NCI-H2107 treated with DMSO at 0.1 percent for 48 hours (cell line): Measurements from ENCODE around the gene PDLIM3.
"Not testable (repeated sequence)": the region's sequence is repeated elsewhere in the genome, so short reads cannot be mapped to it uniquely, and the experiment has no call there.

Source experiments
- DNase-seq: peaks from one replicate; lab custom pipeline; 2025; ENCODE audit not compliant: unreplicated experiment; lab: John Stamatoyannopoulos, UW

The PDLIM3 gene

GRCh38 chr4:185522451-185522850 lies 12.9 kb downstream of the PDLIM3 start:
- DNase-seq, result no peak

DNA sequence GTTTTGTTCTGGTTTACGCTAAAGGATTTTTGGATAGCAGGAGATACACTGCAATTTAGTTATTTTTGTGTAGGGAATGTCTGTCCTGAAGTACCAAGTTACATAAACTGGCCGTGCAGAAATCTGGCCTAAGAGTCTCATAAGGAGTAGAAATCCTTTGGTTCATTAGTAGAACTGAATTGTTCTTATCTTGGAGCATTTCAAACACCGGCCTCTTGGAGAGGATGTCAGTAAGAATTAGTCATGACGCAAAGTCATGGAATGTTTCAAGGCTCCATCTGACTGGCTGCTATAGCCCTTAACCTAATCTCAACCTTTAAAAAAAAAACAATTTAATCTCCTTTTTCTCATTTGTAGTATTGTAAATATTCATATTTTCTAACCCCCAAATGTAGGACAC lies 15.2 kb downstream of the PDLIM3 start:
- DNase-seq, result no peak

DNA sequence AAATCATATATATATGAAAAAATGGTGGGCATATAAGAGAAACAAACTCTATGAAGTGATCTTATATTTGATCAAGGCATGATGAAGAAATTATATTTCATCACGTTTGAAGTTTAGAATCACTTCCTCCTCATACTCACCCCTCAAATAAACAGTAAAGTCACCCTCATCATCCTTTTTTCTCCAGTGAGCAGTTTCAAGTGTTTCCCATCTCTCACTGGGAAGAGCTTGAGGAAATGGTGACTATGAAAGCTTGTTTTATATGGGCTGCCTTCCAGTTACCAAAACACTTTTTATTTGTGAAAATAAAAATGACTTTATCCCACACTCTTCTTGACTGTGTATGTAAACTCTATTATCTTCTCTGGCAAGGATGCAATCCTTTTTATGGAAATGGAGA lies 16.8 kb downstream of the PDLIM3 start:
- DNase-seq, result no peak

DNA sequence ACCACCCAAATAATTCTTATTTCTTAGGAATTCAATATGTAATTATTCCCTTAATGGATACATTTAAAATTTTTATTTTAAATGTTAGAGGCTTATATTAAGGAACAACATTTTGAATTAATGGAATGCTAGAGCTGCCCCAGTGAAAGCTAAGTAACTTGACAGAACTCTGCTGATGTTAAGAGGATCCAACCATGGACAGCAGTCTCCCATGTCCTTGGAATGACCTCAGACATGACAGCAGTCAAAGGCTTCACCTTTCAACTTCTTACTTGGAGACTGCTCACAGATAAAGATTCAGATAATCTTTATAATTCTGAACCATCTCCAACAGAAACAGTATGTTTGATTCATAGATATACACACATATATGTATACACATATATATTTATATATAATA lies 17.2 kb downstream of the PDLIM3 start:
- no peak for DNase-seq

DNA sequence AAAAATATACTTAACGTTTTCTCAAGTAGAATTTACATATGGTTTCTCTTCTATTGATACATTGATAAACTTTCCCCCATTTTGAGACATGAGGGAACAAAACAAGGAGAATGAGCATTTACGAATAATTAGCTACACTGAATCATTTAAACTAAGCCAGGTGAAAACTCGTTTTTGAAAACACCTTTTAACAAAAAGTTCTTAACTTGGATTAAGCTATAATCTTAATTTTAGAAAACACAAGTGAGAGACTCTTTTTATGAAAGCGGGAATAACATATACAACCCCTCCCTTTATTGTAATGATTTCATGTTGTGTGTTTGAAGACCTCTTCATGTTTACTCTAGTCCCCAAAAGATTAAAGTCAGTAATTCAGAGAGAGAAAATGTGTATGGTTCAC lies 20.1 kb downstream of the PDLIM3 start:
- no peak for DNase-seq

DNA sequence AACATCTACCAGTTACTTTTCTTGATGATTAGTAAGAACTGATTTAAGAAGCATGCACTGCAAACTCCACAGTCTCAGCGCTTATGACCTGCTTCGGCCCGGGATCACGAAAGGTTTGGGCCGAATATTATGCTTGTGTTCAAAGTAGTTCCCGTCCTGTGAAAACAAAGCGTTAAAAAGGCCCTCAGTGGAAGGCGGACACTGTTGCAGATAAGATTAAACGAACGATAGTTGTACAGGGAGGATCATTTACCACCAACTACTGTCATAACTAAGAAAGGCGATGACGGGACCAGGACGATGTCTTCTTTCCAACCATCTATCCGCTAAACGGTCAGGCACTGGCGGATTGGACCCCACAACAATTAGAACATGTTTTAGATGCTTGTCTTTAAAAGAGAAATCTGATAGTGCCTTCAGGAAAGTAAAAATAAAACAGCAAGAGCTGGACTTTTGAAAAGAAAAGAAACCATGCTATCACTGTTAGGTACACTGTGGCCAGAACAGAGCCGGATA lies 21.1 kb downstream of the PDLIM3 start:
- no peak for DNase-seq

- DNase-seq, result no peak
Observed at GRCh38 chr4:185513489-185514181, 21.7 kb downstream of the PDLIM3 start.

DNA sequence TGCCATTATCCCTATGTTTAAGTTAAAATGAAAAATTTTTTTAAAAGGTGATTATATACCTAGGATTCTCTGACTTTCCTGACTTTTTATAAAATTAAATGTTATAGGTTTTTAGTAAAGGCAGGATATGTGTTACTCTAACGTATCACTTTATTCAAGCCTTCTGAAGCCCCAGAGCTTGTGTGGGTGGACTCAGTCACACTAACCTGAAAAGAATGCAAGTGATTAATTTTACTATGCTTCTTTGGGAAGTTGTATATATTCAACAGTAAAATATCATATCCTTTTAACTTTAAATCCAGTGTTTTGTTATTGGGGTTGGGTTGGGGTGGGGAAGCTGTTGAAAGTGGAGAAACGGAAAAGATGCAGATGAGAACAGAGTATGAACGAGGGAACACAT lies 22.8 kb downstream of the PDLIM3 start:
- DNase-seq, result no peak

GRCh38 chr4:185511243-185511642 lies 24.1 kb downstream of the PDLIM3 start:
- not testable (repeated sequence) for DNase-seq

DNA sequence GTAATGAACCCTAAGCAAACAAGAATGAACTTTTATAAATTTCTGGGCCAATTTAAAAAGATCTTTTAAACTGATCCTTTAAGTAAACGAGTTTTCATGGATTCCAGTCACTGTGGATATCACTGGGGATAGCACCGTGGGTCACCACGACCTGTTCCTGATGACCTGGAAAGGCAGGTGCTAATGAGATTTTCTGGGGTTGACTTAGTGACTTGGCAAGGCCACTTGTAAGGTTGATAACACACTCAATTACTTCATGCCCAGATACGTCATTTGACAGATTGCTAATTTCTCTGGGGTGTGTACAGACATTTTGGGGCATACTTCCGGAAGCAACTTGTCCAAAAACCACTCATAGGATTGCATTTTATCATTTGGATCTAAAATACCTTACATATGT lies 24.5 kb downstream of the PDLIM3 start:
- no peak for DNase-seq

DNA sequence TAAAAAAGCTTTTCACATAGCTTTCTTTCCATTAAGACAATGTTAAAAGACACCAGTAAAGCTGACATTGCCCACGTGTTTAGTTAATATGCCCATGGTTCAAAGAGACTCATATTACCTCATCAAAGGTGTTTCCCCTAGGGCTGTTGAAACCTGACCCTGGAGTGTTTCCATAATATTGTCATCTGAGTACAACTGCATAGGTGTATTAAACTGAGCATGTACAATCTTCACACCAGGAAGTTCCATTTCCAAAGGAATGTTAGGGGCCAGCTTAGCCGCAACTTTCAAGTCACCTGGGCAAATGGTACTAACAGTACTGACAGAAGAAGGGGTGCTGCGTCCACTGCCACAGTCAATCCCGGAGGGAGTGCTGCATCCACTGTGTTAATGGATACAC lies 27.1 kb downstream of the PDLIM3 start:
- peak; percentile 82 for DNase-seq

DNA sequence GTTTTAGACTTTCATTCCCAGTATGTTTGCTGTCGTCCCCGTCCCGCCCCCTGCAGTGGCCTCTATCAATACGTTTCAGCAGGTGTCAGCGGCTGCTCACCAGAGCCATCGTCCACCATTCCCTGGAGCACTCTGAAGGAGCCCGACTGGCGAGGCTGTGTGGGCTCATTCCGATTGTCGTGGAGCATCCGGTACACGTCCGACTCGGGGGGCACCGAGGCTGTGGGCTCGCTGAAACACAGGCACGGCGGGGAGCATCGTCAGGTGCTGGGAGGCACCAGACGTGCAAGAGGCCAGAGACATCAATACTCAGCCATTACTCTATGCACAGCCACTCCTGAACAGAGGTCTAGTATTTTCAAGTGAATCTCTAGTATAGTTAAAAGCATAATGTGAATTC lies 28.9 kb downstream of the PDLIM3 start:
- DNase-seq, result no peak

GRCh38 chr4:185504098-185505047 lies 30.9 kb downstream of the PDLIM3 start:
- DNase-seq, result no peak

- DNase-seq, result peak; percentile 50
Observed at GRCh38 chr4:185502386-185502785, 32.9 kb downstream of the PDLIM3 start.

GRCh38 chr4:185500576-185500975 lies 34.7 kb downstream of the PDLIM3 start:
- no peak for DNase-seq

DNA sequence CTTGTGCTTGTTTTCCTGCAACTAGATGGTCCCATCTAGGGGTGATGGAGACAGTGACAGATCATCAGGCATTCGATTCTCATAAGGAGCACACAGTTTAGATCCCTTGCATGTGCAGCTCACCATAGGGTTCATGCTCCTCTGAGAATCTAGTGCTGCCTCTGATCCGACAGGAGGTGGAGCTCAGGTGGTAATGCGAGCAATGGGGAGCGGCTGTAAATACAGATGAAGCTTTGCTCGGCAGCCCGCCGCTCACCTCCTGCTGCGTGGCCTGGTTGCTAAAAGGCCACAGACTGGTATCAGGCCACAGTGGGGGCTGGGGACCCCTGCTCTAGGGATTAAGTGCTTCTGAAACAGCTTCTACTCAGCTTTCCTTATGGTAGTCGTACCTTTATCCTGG lies 35.3 kb downstream of the PDLIM3 start:
- DNase-seq, result no peak

GRCh38 chr4:185488650-185489049 lies 46.7 kb downstream of the PDLIM3 start:
- DNase-seq, result no peak

GRCh38 chr4:185481401-185481800 lies 53.9 kb downstream of the PDLIM3 start:
- no peak for DNase-seq

DNA sequence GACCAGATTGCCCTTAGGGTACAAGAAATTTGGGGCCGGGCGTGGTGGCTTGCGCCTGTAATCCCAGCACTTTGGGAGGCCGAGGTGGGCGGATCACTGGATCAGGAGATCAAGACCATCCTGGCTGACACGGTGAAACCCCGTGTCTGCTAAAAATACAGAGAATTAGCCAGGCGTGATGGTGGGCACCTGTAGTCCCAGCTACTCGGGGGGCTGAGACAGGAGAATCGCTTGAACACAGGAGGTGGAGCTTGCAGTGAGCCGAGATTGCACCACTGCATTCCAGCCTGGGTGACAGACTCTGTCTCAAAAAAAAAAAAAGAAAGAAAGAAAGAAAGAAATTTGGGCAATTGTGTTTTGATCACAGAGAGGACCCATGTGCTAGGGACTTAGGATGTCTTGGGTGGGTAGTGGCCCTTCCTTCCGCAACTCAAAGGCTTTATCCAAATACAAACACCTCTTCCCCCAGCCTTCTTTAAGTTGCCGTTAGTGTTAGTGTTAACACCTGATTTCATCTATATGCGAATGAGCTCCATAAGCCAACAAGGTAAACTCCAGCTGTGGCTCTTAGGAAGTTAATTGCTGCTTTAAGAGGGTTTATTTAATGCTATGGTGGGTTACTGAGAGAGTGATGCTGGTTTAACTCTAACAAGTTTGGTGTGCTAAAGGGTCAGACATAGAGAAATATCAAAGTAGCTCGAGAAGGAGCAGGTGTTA lies 55.1 kb downstream of the PDLIM3 start:
- DNase-seq, result no peak

- no peak for DNase-seq
Observed at GRCh38 chr4:185479507-185479971, 55.8 kb downstream of the PDLIM3 start.

DNA sequence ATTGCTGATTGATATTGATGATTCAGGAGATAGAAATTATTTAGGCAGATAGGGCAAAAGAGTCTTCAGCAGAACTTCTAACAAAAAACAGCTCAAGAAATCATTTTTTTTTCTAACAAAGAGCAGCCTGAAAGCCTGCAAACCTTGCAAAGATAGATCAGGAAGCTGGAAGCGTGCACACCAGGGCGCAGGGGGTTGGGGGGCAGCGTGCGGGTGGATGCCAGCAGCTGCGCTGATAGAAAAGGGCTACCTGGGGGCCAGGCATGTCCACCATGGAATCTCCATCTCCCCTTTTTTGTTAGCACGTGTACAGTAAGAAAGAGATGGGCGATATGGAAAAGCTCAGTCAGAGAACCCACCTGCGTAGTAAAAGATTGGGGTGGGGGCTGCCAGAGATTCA lies 62.1 kb downstream of the PDLIM3 start:
- DNase-seq, result no peak
